OCI-LY1 (cell line): ENCODE results near the gene TBC1D30.

ENCODE experiments used
- EZH2 ChIP-seq: fragments of 200-600 bp; sonication (generic), shearing (Covaris generic); IDR thresholded peaks from 2 replicates; pipeline ENCODE4 v1.8.0; 2017; ENCODE audit warnings: borderline replicate concordance, mixed run types, mild to moderate bottlenecking, antibody characterized with exemption, low read length, moderate library complexity, mixed read lengths
- TF ChIP-seq, protein P1 (sequence below): fragments of 200-600 bp; sonication (generic), shearing (Covaris generic); IDR thresholded peaks from 2 replicates; pipeline ENCODE4 v1.5.1; 2017; ENCODE audit warnings: mild to moderate bottlenecking, antibody characterized with exemption, low read length, moderate library complexity, mixed read lengths

- TF ChIP-seq, protein P1, sequence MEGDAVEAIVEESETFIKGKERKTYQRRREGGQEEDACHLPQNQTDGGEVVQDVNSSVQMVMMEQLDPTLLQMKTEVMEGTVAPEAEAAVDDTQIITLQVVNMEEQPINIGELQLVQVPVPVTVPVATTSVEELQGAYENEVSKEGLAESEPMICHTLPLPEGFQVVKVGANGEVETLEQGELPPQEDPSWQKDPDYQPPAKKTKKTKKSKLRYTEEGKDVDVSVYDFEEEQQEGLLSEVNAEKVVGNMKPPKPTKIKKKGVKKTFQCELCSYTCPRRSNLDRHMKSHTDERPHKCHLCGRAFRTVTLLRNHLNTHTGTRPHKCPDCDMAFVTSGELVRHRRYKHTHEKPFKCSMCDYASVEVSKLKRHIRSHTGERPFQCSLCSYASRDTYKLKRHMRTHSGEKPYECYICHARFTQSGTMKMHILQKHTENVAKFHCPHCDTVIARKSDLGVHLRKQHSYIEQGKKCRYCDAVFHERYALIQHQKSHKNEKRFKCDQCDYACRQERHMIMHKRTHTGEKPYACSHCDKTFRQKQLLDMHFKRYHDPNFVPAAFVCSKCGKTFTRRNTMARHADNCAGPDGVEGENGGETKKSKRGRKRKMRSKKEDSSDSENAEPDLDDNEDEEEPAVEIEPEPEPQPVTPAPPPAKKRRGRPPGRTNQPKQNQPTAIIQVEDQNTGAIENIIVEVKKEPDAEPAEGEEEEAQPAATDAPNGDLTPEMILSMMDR = no peak
- no peak for TF ChIP-seq EZH2
These were observed 70.5 kb downstream of the TBC1D30 start for GRCh38 chr12:64894827-64895475.
